Measurements from ENCODE around the gene ZBTB38.

Gene ZBTB38

GRCh38 chr3:141415953-141416352 is 47.6 kb downstream of the ZBTB38 start:
- DNase-seq (ENCODE audit: extremely low spot score, insufficient read length, low read depth) (no peak), FAIRE-seq (no peak)

Data from GM18507 (cell line).